ENCODE data around the gene TYW1.
"Not testable (repeated sequence)": the region's sequence is repeated elsewhere in the genome, so short reads cannot be mapped to it uniquely, and the experiment has no call there.

Gene TYW1

GRCh38 chr7:67251986-67252558 is 255.4 kb downstream of the TYW1 start:
- no peak for DNase-seq (ENCODE audit: low read depth)
- TF ChIP-seq CTCF (conservative IDR thresholded peaks at IDR 0.05; ENCODE audit: low read depth, low read length), result no peak
- no peak overlapping the region for H3K4me3 ChIP-seq (ENCODE audit: low read length)

GRCh38 chr7:67255076-67255475 is 258.4 kb downstream of the TYW1 start:
- H3K4me3 ChIP-seq (ENCODE audit: low read length); DNase-seq (ENCODE audit: low read depth): not testable (repeated sequence)

- H3K4me3 ChIP-seq (ENCODE audit: low read length); DNase-seq (ENCODE audit: low read depth): not testable (repeated sequence)
Measured at GRCh38 chr7:67257779-67258178, 261.1 kb downstream of the TYW1 start.

GRCh38 chr7:67259363-67259762 is 262.7 kb downstream of the TYW1 start:
- not testable (repeated sequence) for DNase-seq (ENCODE audit: low read depth); H3K4me3 ChIP-seq (ENCODE audit: low read length)

- not testable (repeated sequence) for DNase-seq (ENCODE audit: low read depth); H3K4me3 ChIP-seq (ENCODE audit: low read length)
Measured at GRCh38 chr7:67260166-67260586, 263.5 kb downstream of the TYW1 start.

- DNase-seq (ENCODE audit: low read depth); H3K4me3 ChIP-seq (ENCODE audit: low read length): not testable (repeated sequence)
Measured at GRCh38 chr7:67264000-67264399, 267.4 kb downstream of the TYW1 start.

GRCh38 chr7:67266070-67266469 is 269.4 kb downstream of the TYW1 start:
- H3K4me3 ChIP-seq (ENCODE audit: low read length), result not testable (repeated sequence)

GRCh38 chr7:67267914-67268313 is 271.3 kb downstream of the TYW1 start:
- TF ChIP-seq CTCF (conservative IDR thresholded peaks at IDR 0.05; ENCODE audit: low read depth, low read length), result no peak
- no peak for DNase-seq (ENCODE audit: low read depth)
- H3K4me3 ChIP-seq (ENCODE audit: low read length), result no peak overlapping the region

More at GRCh38 chr7:67266070-67266469, 269.4 kb downstream of the TYW1 start:
- DNase-seq (ENCODE audit: low read depth), result not testable (repeated sequence)

- DNase-seq (ENCODE audit: low read depth); H3K4me3 ChIP-seq (ENCODE audit: low read length): not testable (repeated sequence)
Measured at GRCh38 chr7:67269916-67270315, 273.3 kb downstream of the TYW1 start.
